ENCODE measurements around the gene FHL5.

DNA sequence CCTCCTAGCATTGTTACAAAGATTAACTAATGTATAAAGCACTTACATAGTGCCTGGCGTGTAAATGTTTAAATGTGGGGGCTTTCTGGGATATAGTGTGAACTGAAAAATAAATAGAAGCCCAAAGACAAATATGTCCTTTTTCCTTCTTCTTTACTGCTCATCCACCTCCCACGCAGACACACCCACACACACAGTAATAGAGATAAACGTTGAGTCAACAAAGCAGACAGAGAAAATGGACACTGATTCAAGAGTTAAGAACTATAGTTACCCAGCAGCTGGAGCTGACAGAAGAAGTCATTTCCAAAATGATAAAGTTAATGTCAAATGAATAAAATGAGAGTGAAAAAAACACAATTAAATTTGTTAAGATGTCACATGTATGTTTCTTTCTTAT is 68.3 kb downstream of the FHL5 start:
- TF ChIP-seq CTCF (IDR thresholded peaks at IDR 0.05) (no peak), POLR2A (IDR thresholded peaks at IDR 0.05) (no peak), EP300 (IDR thresholded peaks at IDR 0.05) (no peak)

Measured in tibial nerve (tissue), 4 donors.